ENCODE results near the gene GAB1. TPM values are rescaled to one million over a fixed set of nuclear protein-coding genes. Genes with fewer than 3 reads are reported as not detected.

GAB1 gene
- total RNA-seq, 1 experiment from 2014 or later: 15.3 TPM

- H4K5ac ChIP-seq (ENCODE audit: insufficient read length, low read depth, low read length): no peak overlapping the region
- H3K27ac Mint-ChIP-seq: peak overlapping the region in 1 of 3 experiments; percentile 81; a peak in 1 of 7 replicates
- H3K9me3 ChIP-seq (ENCODE audit: control insufficient read depth, low read depth, low read length): no peaks in the 10 kb centered on the region
- H3K14ac ChIP-seq (ENCODE audit: insufficient read depth, low read length): no peak overlapping the region
- no peaks in the 10 kb centered on the region for H3K79me2 ChIP-seq (ENCODE audit: insufficient read depth, low read length)
- no peak overlapping the region for H2BK5ac ChIP-seq (ENCODE audit: insufficient read length, low read length)
- H3K27me3 ChIP-seq (ENCODE audit: insufficient read depth, low read length): no peaks in the 10 kb centered on the region
- H3K36me3 Mint-ChIP-seq (ENCODE audit: insufficient read depth in 1 of 3, low read depth in 3 of 3): peaks cover 4 to 10% (median 8%) of the 10 kb centered on the region in 3 experiments; a peak in 5 of 7 replicates
- H3K9ac ChIP-seq (ENCODE audit: extremely low read depth, insufficient read length, low read length): no peak overlapping the region
- no peak overlapping the region for H3K4me2 ChIP-seq (ENCODE audit: insufficient read depth, insufficient read length, low read length)
- H4K91ac ChIP-seq (ENCODE audit: insufficient read length, low read depth, low read length): no peak overlapping the region
- TF ChIP-seq CTCF (conservative IDR thresholded peaks at IDR 0.05): peak; percentile 51; the same call in 2 of the 3 replicates
- peaks cover 2 to 9% of the 10 kb centered on the region in 2 experiments; a peak in 3 of 5 replicates for H3K9me3 Mint-ChIP-seq
- H3K4me1 ChIP-seq (ENCODE audit: insufficient read depth, low read length): no peaks in the 10 kb centered on the region; the same call in none of the 2 replicates
- no peak overlapping the region for H3K4ac ChIP-seq (ENCODE audit: low read depth, low read length)
- H3K27ac ChIP-seq (ENCODE audit: insufficient read length, low read depth, low read length): no peak overlapping the region
- H3K56ac ChIP-seq (ENCODE audit: insufficient read length, low read depth, low read length): no peak overlapping the region
- no peak overlapping the region for H2BK120ac ChIP-seq (ENCODE audit: low read depth, low read length, poor library complexity, severe bottlenecking)
- H2BK15ac ChIP-seq (ENCODE audit: low read depth, low read length): no peak overlapping the region
- H4K20me1 ChIP-seq (ENCODE audit: control insufficient read depth, insufficient read depth, insufficient read length): no peaks in the 10 kb centered on the region
- H3K18ac ChIP-seq (ENCODE audit: insufficient read length, low read depth, low read length): no peak overlapping the region
- no peak overlapping the region for H2AFZ ChIP-seq (ENCODE audit: low read length)
- H3K23ac ChIP-seq (ENCODE audit: insufficient read length, low read depth, low read length): no peak overlapping the region
- H3K4me1 Mint-ChIP-seq: peaks cover 42 to 45% of the 10 kb centered on the region in 2 experiments
- no peaks in the 10 kb centered on the region for H3K27me3 Mint-ChIP-seq (ENCODE audit: low read depth)
- H2AK5ac ChIP-seq (ENCODE audit: insufficient read length, low read length): no peak overlapping the region
- whole genome bisulfite sequencing (ENCODE audit: extremely low coverage, insufficient read length, low lambda C conversion rate): no CpG with 5 or more reads among the region's 6 CpGs
- H3T11ph ChIP-seq (ENCODE audit: low read length): no peak overlapping the region
- H2BK20ac ChIP-seq (ENCODE audit: low read depth, low read length, poor library complexity, severe bottlenecking): no peak overlapping the region
- H3K4me3 Mint-ChIP-seq: no peak overlapping the region; a peak in 1 of 5 replicates
- H2BK12ac ChIP-seq (ENCODE audit: insufficient read length, low read depth, low read length): no peak overlapping the region
- peak; percentile 50 for DNase-seq
- H3K23me2 ChIP-seq (ENCODE audit: insufficient read length, low read depth, low read length, poor library complexity, severe bottlenecking): no peaks in the 10 kb centered on the region
- H3K79me1 ChIP-seq (ENCODE audit: insufficient read depth, low read depth, low read length, poor library complexity, severe bottlenecking): no peaks in the 10 kb centered on the region
- H4K8ac ChIP-seq (replicated peaks; ENCODE audit: insufficient read length, low read depth, low read length): no peak overlapping the region
Measured at GRCh38 chr4:143375326-143376073, 38.8 kb downstream of the GAB1 start.
